ENCODE measurements around the gene CPS1.

CPS1 gene

GRCh38 chr2:210556329-210556980 lies at the start of gene CPS1:
Gene CPS1 (plus strand): TSS chr2:210556599. CDS start chr2:210556734, 135 bp downstream.
- DNase-seq, result no peak

- DNase-seq, result no peak
Measured at GRCh38 chr2:210515911-210516310, 40.5 kb upstream of the CPS1 start.

GRCh38 chr2:210517264-210517663 lies 39.1 kb upstream of the CPS1 start:
- DNase-seq, result no peak

GRCh38 chr2:210519594-210519993 lies 36.8 kb upstream of the CPS1 start:
- no peak for DNase-seq

- DNase-seq, result no peak
Measured at GRCh38 chr2:210522399-210522798, 34.0 kb upstream of the CPS1 start.

GRCh38 chr2:210523650-210524289 lies 32.6 kb upstream of the CPS1 start:
- DNase-seq, result no peak

GRCh38 chr2:210524533-210524932 lies 31.9 kb upstream of the CPS1 start:
- no peak for DNase-seq

- DNase-seq, result no peak
Measured at GRCh38 chr2:210527286-210527685, 29.1 kb upstream of the CPS1 start.

GRCh38 chr2:210528716-210529115 lies 27.7 kb upstream of the CPS1 start:
- DNase-seq, result no peak

- no peak for DNase-seq
Measured at GRCh38 chr2:210531050-210531449, 25.3 kb upstream of the CPS1 start.

- DNase-seq, result no peak
Measured at GRCh38 chr2:210531482-210531881, 24.9 kb upstream of the CPS1 start.

GRCh38 chr2:210533389-210533788 lies 23.0 kb upstream of the CPS1 start:
- no peak for DNase-seq

- no peak for DNase-seq
Measured at GRCh38 chr2:210534879-210535278, 21.5 kb upstream of the CPS1 start.

- DNase-seq, result no peak
Measured at GRCh38 chr2:210536973-210537650, 19.3 kb upstream of the CPS1 start.

GRCh38 chr2:210539035-210539434 lies 17.4 kb upstream of the CPS1 start:
- DNase-seq, result no peak

GRCh38 chr2:210539578-210540416 lies 16.6 kb upstream of the CPS1 start:
- DNase-seq, result no peak

- DNase-seq, result no peak
Measured at GRCh38 chr2:210540471-210540870, 15.9 kb upstream of the CPS1 start.

- DNase-seq, result no peak
Measured at GRCh38 chr2:210540900-210541289, 15.5 kb upstream of the CPS1 start.

GRCh38 chr2:210541290-210541902 lies 15.0 kb upstream of the CPS1 start:
- DNase-seq, result no peak

GRCh38 chr2:210544007-210544590 lies 12.3 kb upstream of the CPS1 start:
- DNase-seq, result no peak

- DNase-seq, result no peak
Measured at GRCh38 chr2:210544831-210545230, 11.6 kb upstream of the CPS1 start.

GRCh38 chr2:210546424-210547208 lies 9.8 kb upstream of the CPS1 start:
- no peak for DNase-seq
